DOHH2 (cell line): Measurements from ENCODE around the gene APLP2.

Source experiments
- EZH2phosphoT487 ChIP-seq: fragments of 200-600 bp; sonication (generic); IDR thresholded peaks from 2 replicates; pipeline ENCODE4 v1.6.1; 2017; ENCODE audit warnings: borderline replicate concordance, mild to moderate bottlenecking, antibody characterized with exemption, low read length, moderate library complexity, mixed read lengths
- TF ChIP-seq, protein P1 (sequence below): fragments of 200-600 bp; sonication (generic); IDR thresholded peaks from one replicate; pipeline ENCODE4 v1.5.1; 2014; ENCODE audit warnings: antibody characterized with exemption, mild to moderate bottlenecking, low read depth, low read length; ENCODE audit not compliant: poor library complexity, severe bottlenecking

DNA sequence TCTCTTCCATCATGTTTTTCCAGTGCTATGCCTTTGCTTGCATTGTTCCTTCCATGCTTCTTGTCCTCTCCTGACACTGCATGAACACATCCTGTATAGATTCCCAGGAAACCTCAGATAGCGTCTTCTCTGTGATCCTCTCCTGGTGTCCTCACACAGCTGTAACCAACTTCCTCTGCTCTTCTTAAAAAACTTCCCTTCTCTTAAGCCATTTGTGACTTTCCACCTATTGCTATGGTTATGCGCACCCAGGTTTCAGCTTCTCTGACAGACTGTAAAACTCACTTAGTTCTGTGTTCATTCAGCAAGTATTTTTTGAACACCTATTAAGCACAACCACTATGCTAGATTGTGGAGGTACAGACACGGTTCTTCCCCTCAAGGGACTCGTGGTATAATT is 5.1 kb upstream of the APLP2 start:
- TF ChIP-seq, protein P1, sequence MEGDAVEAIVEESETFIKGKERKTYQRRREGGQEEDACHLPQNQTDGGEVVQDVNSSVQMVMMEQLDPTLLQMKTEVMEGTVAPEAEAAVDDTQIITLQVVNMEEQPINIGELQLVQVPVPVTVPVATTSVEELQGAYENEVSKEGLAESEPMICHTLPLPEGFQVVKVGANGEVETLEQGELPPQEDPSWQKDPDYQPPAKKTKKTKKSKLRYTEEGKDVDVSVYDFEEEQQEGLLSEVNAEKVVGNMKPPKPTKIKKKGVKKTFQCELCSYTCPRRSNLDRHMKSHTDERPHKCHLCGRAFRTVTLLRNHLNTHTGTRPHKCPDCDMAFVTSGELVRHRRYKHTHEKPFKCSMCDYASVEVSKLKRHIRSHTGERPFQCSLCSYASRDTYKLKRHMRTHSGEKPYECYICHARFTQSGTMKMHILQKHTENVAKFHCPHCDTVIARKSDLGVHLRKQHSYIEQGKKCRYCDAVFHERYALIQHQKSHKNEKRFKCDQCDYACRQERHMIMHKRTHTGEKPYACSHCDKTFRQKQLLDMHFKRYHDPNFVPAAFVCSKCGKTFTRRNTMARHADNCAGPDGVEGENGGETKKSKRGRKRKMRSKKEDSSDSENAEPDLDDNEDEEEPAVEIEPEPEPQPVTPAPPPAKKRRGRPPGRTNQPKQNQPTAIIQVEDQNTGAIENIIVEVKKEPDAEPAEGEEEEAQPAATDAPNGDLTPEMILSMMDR, result no peak
- TF ChIP-seq EZH2phosphoT487, result no peak
